Ascending aorta (tissue), 2 donors: ENCODE data around the gene CRABP2. TPM values are rescaled to one million over a fixed set of nuclear protein-coding genes. Genes with fewer than 3 reads are reported as not detected.
A peak's percentile ranks its signal among the peaks of the same experiment; 100 is the strongest.

ENCODE experiments used
- DNase-seq, 2 donors: peaks; one replicate each; pipeline ENCODE4 v3.0.0-alpha.2; 2019; ENCODE audit warnings: low spot score in 2 of 2
- H3K27ac ChIP-seq, 2 donors: fragments of 200-600 bp; sonication (generic); one replicate each; pipeline ENCODE4 v1.5.1; 2016 to 2017; ENCODE audit warnings: mild to moderate bottlenecking in 1 of 2
- H3K27me3 ChIP-seq: fragments of 200-600 bp; sonication (generic); one replicate; pipeline ENCODE4 v1.5.1; 2017
- H3K36me3 ChIP-seq, 2 donors: fragments of 200-600 bp; sonication (generic); one replicate each; pipeline ENCODE4 v1.5.1; 2016
- H3K4me1 ChIP-seq, 2 donors: fragments of 200-600 bp; sonication (generic); one replicate each; pipeline ENCODE4 v1.5.1; 2016 to 2017; ENCODE audit warnings: mild to moderate bottlenecking in 1 of 2
- H3K4me3 ChIP-seq, 2 donors: fragments of 200-600 bp; sonication (generic); one replicate each; pipeline ENCODE4 v1.5.1; 2016 to 2017; ENCODE audit warnings: mild to moderate bottlenecking in 1 of 2
- H3K9me3 ChIP-seq, 2 donors: fragments of 200-600 bp; sonication (generic); one replicate each; pipeline ENCODE4 v1.5.1; 2016
- intact Hi-C: fragments of 100-400 bp; cut with DNase I; formaldehyde crosslinking; loops from one replicate; pipeline ENCODE4 v1.15.1; 2023
- total RNA-seq: library from RNA; depleted of rRNA; stranded (reverse); fragments of >200 nt; gene quantifications from one replicate; pipeline ENCODE4 v1.1.0, GENCODE V29; 2016
- TF ChIP-seq, protein P1 (sequence below), 3 experiments: fragments of 200-600 bp in 2 of 3; fragments of 450-650 bp in 1 of 3; sonication (generic) in 2 of 3; IDR thresholded peaks; one replicate each; pipeline ENCODE4 v1.5.1; 2016 to 2019; ENCODE audit warnings: antibody characterized with exemption in 3 of 3, mild to moderate bottlenecking in 1 of 3, moderate library complexity in 1 of 3

CRABP2 gene
- total RNA-seq, 1 donor from 2014 or later, result not detected

DNA sequence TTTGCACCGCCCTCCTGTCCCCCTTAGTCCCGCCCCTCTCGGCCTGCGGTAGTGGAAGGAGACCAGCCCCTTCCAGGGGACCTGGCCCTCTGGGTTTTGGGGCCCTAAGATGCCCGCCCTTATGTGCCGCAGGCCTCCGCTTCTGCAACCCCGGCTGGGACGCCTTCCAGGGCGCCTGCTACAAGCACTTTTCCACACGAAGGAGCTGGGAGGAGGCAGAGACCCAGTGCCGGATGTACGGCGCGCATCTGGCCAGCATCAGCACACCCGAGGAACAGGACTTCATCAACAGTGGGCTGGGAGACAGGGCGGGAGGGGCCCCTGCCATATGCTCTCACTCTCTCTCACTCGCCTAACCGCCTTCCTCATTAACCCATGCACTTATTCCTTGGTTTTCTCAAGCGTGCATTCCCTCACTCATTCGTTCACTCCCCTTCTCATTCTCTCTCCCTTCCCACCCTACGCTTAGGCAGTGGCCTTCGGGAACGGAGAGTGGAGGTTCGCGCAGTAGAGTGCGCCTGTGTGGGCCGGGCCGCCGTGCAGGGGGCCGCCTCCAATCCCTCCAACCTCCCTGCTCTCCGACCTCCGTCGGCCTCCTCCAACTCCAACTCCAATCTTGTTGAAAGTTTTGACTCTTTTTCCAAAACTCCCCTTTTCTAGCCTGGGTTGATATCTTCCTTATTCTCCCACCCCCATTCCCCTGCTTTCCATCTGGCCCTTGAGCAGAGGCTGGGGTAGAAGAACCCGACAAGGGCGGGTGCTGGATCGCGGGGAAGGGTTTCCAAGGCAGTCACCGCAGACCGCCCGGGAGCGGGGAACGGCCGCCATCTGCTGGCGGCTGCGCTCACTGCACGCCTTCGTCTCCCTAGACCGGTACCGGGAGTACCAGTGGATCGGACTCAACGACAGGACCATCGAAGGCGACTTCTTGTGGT, 48.3 kb downstream of the CRABP2 start:
- Histone ChIP-seq H3K27ac (no peak overlapping the region), H3K9me3 (no peaks in the 10 kb centered on the region), H3K27me3 (no peaks in the 10 kb centered on the region), H3K4me3 (peak overlapping the region; percentile 44 to 64), H3K36me3 (no peaks in the 10 kb centered on the region), H3K4me1 (peaks cover 23 to 35% of the 10 kb centered on the region in 2 donors)
- DNase-seq, result peak in 1 of 2 donors; percentile 89
- TF ChIP-seq, protein P1, sequence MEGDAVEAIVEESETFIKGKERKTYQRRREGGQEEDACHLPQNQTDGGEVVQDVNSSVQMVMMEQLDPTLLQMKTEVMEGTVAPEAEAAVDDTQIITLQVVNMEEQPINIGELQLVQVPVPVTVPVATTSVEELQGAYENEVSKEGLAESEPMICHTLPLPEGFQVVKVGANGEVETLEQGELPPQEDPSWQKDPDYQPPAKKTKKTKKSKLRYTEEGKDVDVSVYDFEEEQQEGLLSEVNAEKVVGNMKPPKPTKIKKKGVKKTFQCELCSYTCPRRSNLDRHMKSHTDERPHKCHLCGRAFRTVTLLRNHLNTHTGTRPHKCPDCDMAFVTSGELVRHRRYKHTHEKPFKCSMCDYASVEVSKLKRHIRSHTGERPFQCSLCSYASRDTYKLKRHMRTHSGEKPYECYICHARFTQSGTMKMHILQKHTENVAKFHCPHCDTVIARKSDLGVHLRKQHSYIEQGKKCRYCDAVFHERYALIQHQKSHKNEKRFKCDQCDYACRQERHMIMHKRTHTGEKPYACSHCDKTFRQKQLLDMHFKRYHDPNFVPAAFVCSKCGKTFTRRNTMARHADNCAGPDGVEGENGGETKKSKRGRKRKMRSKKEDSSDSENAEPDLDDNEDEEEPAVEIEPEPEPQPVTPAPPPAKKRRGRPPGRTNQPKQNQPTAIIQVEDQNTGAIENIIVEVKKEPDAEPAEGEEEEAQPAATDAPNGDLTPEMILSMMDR (IDR thresholded peaks at IDR 0.05), result peak; percentile 94 to 97 (median 96)
- intact Hi-C loops, result loop anchor here (1.0 to 5.0 kb wide), 4 partner anchors 31 to 272 kb away; no protein-coding TSS in a partner anchor

DNA sequence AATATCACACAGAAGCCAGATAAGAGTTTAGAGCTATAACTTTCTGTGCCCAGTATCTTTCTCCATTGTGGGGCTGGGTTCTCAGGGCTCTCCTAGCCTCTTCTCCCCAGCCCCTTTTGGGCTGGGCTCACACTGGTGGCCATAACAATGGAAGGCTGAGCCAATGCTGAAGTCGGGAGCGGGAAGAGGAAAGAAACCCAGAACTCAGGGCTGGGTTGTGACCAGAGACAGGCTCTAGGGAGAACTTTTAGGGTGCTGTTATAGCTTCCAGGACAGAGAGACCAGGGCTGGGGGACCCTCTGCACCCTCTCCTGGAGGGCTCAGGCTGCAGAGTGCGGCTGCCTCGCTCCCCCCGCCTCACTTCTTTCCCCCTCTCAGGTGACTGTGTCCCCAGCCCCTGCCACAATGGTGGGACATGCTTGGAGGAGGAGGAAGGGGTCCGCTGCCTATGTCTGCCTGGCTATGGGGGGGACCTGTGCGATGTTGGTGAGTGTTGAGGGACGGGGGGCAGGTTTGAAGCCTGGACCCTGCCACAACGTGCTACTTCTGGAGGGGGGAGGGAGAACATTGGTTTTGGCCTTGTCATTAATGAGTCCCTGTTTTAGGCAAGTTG, 49.4 kb downstream of the CRABP2 start:
- TF ChIP-seq, protein P1 (IDR thresholded peaks at IDR 0.05), result no peak
- H3K9me3 ChIP-seq, result no peaks in the 10 kb centered on the region
- intact Hi-C loops, result loop anchor here (2.0 to 5.0 kb wide), 2 partner anchors 199 to 271 kb away; no protein-coding TSS in a partner anchor
- H3K27me3 ChIP-seq, result no peaks in the 10 kb centered on the region
- no peak overlapping the region for H3K27ac ChIP-seq
- H3K4me1 ChIP-seq, result peaks cover 17 to 27% of the 10 kb centered on the region in 2 donors
- no peaks in the 10 kb centered on the region for H3K36me3 ChIP-seq
- no peak overlapping the region for H3K4me3 ChIP-seq
- DNase-seq, result no peak

DNA sequence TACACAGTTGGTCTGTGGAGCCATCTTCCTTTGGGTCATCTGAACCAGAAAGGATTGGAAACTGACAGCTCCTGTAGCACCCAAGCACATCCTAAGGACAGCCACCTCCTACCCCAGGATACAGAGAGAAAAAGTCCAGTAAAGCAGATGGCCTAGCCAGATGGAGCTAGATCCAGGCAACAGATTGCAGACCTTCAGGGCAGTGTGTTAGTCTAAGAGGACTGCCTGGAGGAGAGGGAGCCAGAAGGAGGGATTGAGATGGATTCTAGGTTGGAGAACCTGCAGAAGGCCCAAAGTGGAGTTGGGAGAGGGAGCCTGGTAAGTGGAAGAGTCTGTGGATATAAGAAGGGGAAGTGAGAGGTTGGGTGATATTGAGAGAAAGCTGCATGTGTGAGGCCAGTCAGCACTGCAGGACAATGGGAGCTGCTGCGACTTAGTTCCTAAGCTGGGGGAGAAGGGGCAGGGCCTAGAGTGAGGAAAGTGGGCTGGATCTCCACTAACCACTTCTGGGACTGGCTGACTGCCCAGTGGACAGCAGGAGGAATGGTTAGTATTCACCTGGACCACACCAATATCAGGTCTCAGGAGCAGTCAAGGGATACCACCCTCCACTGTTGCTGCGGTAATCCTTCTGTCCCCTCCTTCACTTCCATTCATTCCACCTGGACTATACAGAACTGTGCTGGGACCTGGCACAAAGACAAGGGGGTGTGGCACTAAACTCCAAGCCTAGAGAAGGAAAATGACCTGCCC, 50.1 kb downstream of the CRABP2 start:
- H3K27ac ChIP-seq, result no peak overlapping the region
- peaks cover 17 to 20% of the 10 kb centered on the region in 2 donors for H3K4me1 ChIP-seq
- H3K9me3 ChIP-seq, result no peaks in the 10 kb centered on the region
- H3K27me3 ChIP-seq, result no peaks in the 10 kb centered on the region
- DNase-seq, result no peak
- TF ChIP-seq, protein P1 (IDR thresholded peaks at IDR 0.05), result no peak
- no peak overlapping the region for H3K4me3 ChIP-seq
- H3K36me3 ChIP-seq, result no peaks in the 10 kb centered on the region
- intact Hi-C loops, result loop anchor here (5.0 kb wide), 1 partner anchor 198 kb away; no protein-coding TSS in a partner anchor

GRCh38 chr1:156654700-156655099, 50.7 kb downstream of the CRABP2 start:
- Histone ChIP-seq H3K4me1 (peaks cover 15 to 18% of the 10 kb centered on the region in 2 donors), H3K27ac (no peak overlapping the region), H3K27me3 (no peaks in the 10 kb centered on the region), H3K9me3 (no peaks in the 10 kb centered on the region), H3K36me3 (no peaks in the 10 kb centered on the region), H3K4me3 (no peak overlapping the region)
- no peak for DNase-seq
- TF ChIP-seq, protein P1 (IDR thresholded peaks at IDR 0.05), result no peak
- intact Hi-C loops, result loop anchor here (5.0 kb wide), 1 partner anchor 197 kb away; no protein-coding TSS in a partner anchor

DNA sequence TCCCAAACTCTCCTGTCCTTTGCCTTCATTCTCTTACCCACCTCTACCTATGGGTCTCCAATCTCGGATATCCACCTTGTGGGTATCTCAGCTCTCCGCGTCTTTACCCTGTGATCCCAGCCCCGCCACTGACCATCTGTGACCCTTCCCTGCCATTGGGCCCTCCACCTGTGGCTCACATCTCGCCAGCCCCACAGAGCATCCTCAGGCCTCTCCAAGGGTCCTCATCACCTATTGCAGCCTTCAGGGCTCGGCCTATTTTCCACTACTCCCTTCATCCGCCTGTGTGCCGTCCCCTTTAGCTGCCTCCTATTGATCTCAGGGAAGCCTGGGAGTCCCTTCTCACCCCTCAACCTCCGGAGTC, 52.4 kb downstream of the CRABP2 start:
- Histone ChIP-seq H3K27me3 (no peaks in the 10 kb centered on the region), H3K4me1 (peaks cover 8 to 9% of the 10 kb centered on the region in 2 donors), H3K27ac (no peak overlapping the region), H3K4me3 (no peak overlapping the region), H3K9me3 (no peaks in the 10 kb centered on the region), H3K36me3 (no peaks in the 10 kb centered on the region)
- TF ChIP-seq, protein P1 (IDR thresholded peaks at IDR 0.05), result no peak
- intact Hi-C loops, result no loop called here
- DNase-seq, result no peak
